GM20431 (cell line): ENCODE results near the gene L2HGDH.

ENCODE experiments used
- in situ Hi-C: fragments of 300-500 bp; cut with MseI, MboI; formaldehyde crosslinking; loops from one replicate; pipeline ENCODE4 v1.15.0; 2020; ENCODE audit warnings: low sequenced_read_pairs; ENCODE audit not compliant: unreplicated experiment

L2HGDH gene

DNA sequence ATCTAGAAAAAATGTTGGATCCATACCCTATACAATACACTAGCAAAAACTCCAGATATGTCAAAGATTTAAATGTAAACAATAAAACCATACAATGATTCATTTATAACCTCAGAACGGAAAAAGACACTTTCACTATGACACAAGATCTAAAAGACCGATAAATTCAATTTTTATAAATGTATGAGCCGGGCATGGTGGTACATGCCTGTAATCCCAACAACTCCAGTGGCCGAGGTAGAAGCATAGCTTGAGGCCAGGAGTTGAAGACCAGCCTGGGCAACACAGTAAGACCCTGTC, 78.1 kb downstream of the L2HGDH start:
- in situ Hi-C loops, result no loop called here

- in situ Hi-C loops, result no loop called here
These were observed 78.7 kb downstream of the L2HGDH start for GRCh38 chr14:50233166-50233950.

- in situ Hi-C loops, result no loop called here
These were observed 79.8 kb downstream of the L2HGDH start for GRCh38 chr14:50232276-50232642.

DNA sequence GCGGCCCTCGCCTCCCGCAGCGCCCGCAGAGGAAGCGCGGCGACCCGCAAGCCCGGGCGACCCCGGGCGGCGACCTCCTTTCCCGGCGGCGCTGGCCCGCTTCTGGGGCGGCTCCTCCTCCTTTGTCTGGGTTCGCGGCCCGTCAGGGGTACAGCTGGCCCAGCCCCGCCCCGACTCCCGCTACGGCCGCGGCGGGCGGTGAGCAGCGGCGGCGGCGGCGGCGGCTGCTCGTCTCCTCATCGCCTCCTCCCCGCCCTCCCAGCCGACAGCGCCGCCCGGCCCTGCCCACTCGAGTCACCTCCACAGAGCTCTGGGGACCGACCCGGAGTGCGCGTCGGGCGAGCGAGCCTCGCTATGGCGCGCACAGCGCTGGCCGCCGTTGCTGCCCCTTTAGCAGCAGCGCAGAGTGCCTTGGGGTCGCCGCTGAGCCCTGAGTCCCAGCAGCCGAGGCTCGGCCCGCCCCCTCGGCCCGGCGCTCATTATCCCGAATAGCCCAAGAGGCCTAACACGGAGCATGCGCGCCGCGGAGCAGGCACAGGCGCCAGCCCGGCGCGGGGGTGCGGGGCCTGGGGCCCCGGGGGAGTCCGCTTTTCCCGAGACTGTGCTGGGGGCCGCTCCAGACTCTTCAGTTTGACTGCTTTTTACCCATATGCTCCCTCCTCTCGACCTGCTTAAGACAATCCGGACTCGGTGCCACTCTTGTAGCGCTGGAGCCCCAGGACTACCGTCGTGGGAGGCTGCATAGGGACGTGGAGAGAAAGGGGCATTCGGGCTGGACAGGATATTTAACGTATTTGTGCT, 80.4 kb downstream of the L2HGDH start, which contains the start of gene SOS2:
Gene SOS2 (minus strand): TSS at position 104 of the 801 bp plus-strand sequence. CDS start 295 bp downstream, outside the sequence.
- in situ Hi-C loops, result no loop called here

DNA sequence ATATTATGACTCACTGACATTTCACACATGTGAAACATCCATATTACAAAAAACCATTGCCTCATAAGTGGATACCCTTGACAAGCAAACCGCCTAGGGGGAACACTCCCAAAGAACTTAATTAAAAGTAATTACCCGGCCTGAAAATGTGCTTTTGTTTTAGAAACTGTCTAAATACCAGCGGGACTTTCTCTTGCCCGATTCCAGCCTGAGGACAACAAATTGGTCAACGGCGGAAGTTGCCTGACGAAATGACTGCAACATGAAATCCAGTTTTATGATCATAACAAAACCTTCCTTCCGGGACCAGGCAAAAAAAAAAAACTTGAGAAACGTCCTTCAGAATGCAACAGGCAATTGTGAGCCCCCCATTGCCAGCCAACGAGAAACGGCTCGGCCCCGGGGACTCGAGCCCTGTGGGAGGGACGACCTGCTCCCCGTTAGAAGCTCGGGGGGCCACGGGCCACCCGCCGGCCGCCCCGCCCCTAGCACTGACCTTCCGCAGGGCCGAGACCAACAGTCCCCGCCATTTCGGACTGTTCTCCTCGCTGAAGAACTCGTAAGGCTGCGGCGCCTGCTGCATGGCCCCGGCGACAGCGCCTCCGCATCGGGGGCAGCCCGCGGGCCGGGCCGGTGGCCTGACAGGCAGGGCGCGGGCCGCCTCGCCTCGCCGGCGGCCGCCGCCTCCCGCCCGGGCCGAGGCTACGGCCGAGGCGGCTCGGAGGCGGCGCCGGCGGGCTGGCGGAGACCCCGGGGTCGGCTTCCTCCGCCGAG, 81.1 kb downstream of the L2HGDH start:
- in situ Hi-C loops, result no loop called here

DNA sequence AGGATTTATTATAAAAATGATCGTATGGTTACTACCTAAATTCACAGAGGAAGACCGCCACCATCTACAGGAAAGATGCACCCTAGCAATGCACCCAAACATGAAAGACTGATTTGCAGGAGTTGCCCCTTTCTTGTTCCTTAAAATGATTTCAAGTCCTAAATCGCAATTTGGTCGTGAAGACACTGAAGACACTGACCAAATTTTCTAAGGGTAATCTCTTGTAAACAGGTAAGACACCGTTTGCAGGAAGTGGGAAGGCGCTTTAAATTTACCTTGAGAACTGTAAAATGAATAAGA, 81.7 kb downstream of the L2HGDH start:
- in situ Hi-C loops, result no loop called here

DNA sequence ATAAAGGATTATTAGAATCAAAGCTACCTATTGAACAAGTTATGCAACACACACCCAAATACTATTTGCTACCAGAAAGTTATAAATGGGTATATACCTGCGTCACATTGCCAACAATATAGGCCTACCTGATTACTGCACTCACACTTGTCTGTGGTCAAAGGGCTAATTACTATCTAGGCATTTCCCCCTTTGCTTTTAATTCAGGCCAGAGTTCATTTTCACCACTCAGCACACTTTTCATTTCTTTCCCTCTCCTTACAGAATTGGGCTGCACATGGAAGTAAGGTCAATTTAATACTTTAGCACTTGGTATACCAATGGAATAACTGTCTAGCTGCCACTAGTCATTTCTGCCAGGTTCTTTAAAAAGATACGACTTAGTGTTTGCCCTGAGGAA, 82.3 kb downstream of the L2HGDH start:
- in situ Hi-C loops, result no loop called here

DNA sequence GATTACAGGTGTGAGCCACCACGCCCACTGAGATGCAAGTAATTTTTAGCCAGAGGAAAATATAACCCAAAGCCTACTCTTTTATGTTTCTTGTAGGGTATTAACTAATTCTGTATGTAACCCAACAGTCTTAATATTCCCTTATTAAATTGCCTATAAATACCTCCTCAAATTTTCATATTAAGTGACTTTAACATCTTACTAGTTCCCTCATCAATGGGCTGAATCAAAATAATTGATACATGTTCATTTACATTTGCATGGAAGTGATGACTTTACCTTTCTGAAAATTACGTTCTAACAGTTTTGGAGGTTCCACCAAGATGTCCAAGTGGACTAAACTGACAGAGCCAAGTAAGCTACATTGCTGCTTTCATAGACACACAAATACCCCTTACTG, 83.7 kb downstream of the L2HGDH start:
- in situ Hi-C loops, result no loop called here

- in situ Hi-C loops, result no loop called here
These were observed 86.1 kb downstream of the L2HGDH start for GRCh38 chr14:50225974-50226297.

- in situ Hi-C loops, result no loop called here
These were observed 86.7 kb downstream of the L2HGDH start for GRCh38 chr14:50225067-50225973.

GRCh38 chr14:50222055-50222613, 89.9 kb downstream of the L2HGDH start:
- in situ Hi-C loops, result no loop called here

DNA sequence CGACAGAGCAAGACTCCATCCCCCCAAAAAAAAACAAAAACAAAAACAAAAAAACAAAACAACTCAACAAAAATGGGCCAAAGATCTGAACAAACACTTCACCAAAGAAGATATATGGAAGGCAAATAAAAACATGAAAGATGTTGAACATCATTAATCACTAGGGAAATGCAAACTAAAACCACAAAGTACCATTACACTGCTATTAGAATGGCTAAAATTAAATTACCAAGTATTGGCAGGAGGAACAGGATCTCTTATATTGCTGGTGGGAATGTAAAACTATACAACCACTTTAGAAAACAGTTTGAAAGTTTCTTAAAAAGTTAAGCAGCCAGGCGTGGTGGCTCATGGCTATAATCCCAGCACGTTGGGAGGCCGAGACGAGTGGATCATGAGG, 93.5 kb downstream of the L2HGDH start:
- in situ Hi-C loops, result no loop called here

- in situ Hi-C loops, result no loop called here
These were observed 96.6 kb downstream of the L2HGDH start for GRCh38 chr14:50215416-50215815.

DNA sequence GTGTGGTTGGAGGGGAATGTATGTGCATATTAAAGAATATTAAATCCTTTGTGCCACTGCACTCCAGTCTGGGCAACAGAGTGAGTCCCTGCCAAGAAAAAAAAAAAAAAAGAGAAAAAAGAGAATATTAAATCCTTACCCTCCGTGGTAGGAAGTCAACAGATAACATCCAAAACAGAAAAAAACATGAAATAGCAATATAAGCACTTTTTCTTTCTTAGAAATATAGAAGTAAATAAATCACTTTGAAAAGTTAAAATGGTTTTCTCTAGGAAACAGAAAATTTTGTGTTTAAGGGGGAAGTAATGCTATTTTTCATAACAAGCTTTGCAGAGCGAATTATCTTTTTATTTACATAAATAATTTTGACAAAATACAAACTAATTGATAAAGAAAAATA, 98.2 kb downstream of the L2HGDH start:
- in situ Hi-C loops, result no loop called here

DNA sequence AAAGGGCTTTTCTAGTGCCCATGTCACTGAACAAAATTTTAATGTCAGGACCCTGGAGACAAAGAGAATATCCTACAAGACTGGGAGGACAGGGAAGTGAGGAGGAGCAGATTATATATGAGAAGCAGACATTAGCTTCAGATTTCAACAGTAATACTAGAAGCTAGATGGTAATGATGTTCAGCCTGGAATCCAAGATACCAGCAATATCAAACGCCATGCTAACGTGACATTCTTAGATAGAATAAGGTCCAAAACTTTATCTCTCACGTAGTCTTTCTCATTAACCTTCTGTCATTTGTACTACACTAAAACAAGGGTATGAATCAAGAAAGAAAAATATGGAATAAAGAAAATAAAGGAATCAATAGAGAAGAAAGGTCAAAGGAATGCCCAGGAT, 99.3 kb downstream of the L2HGDH start:
- in situ Hi-C loops, result no loop called here

- in situ Hi-C loops, result no loop called here
These were observed 102.0 kb downstream of the L2HGDH start for GRCh38 chr14:50210074-50210473.

GRCh38 chr14:50198499-50198898, 113.5 kb downstream of the L2HGDH start:
- in situ Hi-C loops, result no loop called here

- in situ Hi-C loops, result no loop called here
These were observed 120.5 kb downstream of the L2HGDH start for GRCh38 chr14:50191499-50191898.
